Lower leg skin (tissue), 4 donors: ENCODE results near the gene RNU7-1. TPM values are rescaled to one million over a fixed set of nuclear protein-coding genes. Genes with fewer than 3 reads are reported as not detected.

Experiments used
- DNase-seq, 2 donors: peaks; one replicate each; pipeline ENCODE4 v3.0.0-alpha.2; 2019; ENCODE audit warnings: low spot score in 2 of 2
- H3K4me3 ChIP-seq: fragments of 200-600 bp; sonication (generic); 2 replicates; pipeline ENCODE4 v1.5.1; 2017; ENCODE audit warnings: mild to moderate bottlenecking, low read depth; ENCODE audit not compliant: poor library complexity, severe bottlenecking
- POLR2A ChIP-seq, 2 donors: fragments of 450-650 bp; IDR thresholded peaks; one replicate each; pipeline ENCODE4 v1.6.1; 2016 to 2017; ENCODE audit warnings: antibody characterized with exemption in 2 of 2, mild to moderate bottlenecking in 1 of 2, moderate library complexity in 1 of 2
- WGBS, 2 donors: methylation state at CpG; one replicate each; pipeline ENCODE4 v1.1.5; 2018; 5-methylcytosine and 5-hydroxymethylcytosine counted together
- intact Hi-C: fragments of 100-400 bp; cut with DNase I; formaldehyde crosslinking; loops from one replicate; pipeline ENCODE4 v1.15.0; 2023; ENCODE audit warnings: low total_unique reads
- total RNA-seq, 4 donors: library from RNA; depleted of rRNA; stranded (reverse); fragments of >200 nt; gene quantifications; one replicate each; pipeline ENCODE4 v1.1.0, GENCODE V29; 2016
- TF ChIP-seq, protein P1 (sequence below), 3 donors: fragments of 450-650 bp; IDR thresholded peaks; one replicate each; pipeline ENCODE4 v1.5.1; 2016; ENCODE audit warnings: antibody characterized with exemption in 3 of 3, mild to moderate bottlenecking in 3 of 3, moderate library complexity in 2 of 3

The RNU7-1 gene
- total RNA-seq, 4 donors from 2014 or later = not detected

DNA sequence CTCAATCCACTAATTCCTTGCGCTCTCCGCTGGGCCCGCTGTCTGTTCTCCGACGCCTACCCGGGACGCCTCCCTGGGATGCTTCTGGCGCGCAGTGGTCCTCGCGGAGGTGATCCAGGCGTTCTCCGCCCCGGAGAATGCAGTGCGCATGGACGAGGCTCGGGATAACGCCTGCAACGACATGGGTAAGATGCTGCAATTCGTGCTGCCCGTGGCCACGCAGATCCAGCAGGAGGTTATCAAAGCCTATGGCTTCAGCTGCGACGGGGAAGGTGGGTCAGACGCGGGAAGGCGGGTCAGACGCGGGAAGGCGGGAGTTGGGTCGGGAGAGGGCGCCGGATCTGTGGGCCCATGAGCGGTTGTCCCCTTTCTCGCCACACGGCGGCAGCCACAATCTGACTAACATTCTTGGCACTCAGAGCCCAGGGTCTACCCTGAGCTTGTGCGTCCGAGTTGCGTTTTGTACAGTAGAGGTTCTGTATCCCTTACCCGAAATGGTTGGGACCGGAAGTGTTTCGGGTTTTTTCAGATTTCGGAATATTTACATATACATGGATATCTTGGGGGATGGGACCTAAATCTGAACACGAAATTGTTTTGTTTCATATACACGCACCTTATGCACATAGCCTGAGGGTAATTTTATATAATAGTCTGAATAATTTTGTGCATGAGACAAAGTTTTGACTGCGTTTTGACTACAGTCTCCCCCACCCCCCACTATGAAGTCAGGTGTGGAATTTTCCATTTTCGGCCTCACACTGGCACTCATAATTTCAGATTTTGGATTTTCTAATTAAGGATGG is 968 bp downstream of the RNU7-1 start:
- H3K4me3 ChIP-seq = peak overlapping the region; percentile 64
- TF ChIP-seq POLR2A (IDR thresholded peaks at IDR 0.05) = no peak
- TF ChIP-seq, protein P1, sequence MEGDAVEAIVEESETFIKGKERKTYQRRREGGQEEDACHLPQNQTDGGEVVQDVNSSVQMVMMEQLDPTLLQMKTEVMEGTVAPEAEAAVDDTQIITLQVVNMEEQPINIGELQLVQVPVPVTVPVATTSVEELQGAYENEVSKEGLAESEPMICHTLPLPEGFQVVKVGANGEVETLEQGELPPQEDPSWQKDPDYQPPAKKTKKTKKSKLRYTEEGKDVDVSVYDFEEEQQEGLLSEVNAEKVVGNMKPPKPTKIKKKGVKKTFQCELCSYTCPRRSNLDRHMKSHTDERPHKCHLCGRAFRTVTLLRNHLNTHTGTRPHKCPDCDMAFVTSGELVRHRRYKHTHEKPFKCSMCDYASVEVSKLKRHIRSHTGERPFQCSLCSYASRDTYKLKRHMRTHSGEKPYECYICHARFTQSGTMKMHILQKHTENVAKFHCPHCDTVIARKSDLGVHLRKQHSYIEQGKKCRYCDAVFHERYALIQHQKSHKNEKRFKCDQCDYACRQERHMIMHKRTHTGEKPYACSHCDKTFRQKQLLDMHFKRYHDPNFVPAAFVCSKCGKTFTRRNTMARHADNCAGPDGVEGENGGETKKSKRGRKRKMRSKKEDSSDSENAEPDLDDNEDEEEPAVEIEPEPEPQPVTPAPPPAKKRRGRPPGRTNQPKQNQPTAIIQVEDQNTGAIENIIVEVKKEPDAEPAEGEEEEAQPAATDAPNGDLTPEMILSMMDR (IDR thresholded peaks at IDR 0.05) = peak in 1 of 3 donors; percentile 72
- 2 to 4% methylated on average over 30 to 46 of the region's 48 CpGs for WGBS, 2 donors
- DNase-seq = peak; percentile 93 to 99
- intact Hi-C loops = no loop called here

DNA sequence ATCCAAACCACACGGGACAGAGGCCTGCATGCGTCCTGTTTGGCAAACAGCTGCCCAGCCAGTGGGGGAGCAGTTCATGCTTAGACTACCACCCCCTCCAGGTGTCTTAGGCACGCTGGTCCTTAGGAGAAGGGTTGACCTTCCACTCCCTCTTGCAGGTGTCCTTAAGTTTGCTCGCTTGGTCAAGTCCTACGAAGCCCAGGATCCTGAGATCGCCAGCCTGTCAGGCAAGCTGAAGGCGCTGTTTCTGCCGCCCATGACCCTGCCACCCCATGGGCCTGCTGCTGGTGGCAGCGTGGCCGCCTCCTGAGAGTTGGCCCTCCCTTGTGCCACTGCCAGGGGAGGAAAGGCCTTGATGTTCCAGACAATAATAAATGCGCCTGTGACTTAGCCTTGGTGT is 2.0 kb downstream of the RNU7-1 start:
- 61 to 80% methylated on average over 9 to 11 of the region's 11 CpGs for WGBS, 2 donors
- no peak overlapping the region for H3K4me3 ChIP-seq
- intact Hi-C loops = no loop called here
- DNase-seq = no peak
- no peak for TF ChIP-seq POLR2A (IDR thresholded peaks at IDR 0.05)
- TF ChIP-seq, protein P1 (IDR thresholded peaks at IDR 0.05) = no peak

DNA sequence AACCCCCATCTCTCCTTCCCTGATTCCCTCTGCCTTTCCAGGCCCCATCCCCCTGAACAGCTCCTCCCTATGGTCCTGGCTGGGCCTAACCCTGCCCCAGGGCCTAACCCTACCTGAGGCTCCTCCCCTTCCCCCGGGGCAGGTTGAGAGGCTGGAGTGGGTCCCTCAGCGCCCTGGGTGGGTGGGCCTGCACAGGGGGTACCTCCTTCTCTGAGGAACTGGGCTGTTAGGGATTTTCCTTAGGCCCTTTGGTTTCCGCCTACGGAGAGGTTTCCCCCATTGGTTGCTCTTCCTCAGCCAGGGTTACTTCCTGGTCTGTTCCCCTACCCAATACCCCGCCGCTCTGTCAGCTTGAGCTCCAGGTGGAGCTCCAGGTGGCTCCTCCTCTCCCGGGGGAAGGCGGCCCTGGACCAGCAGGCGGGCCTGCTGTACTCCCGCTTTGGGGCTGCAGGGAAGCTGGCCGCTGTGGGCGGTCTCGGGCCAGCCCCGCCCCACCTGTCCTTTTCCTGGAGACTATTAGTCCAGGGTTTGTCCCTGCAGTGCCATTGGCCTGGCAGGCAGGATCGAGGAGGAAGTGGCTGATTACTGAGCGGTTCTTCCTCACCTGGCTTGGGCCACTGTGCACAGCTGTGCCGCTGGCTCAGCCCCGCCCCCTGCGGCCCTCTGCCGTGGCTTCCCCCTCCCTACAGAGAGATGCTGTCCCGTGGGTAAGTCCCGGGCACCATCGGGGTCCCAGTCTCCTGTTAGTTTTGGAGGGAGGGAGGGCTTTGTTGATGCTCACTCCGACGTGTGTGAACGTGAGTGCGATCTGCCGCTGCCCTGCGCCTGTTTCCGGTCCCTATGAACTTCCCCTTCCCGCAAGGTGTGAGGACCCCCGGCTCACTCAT is 2.7 kb downstream of the RNU7-1 start:
- intact Hi-C loops = no loop called here
- 23 to 35% methylated on average over 22 to 26 of the region's 32 CpGs for WGBS, 2 donors
- TF ChIP-seq, protein P1 (IDR thresholded peaks at IDR 0.05) = no peak
- TF ChIP-seq POLR2A (IDR thresholded peaks at IDR 0.05) = no peak
- peak in 1 of 2 donors; percentile 92 for DNase-seq
- no peak overlapping the region for H3K4me3 ChIP-seq

DNA sequence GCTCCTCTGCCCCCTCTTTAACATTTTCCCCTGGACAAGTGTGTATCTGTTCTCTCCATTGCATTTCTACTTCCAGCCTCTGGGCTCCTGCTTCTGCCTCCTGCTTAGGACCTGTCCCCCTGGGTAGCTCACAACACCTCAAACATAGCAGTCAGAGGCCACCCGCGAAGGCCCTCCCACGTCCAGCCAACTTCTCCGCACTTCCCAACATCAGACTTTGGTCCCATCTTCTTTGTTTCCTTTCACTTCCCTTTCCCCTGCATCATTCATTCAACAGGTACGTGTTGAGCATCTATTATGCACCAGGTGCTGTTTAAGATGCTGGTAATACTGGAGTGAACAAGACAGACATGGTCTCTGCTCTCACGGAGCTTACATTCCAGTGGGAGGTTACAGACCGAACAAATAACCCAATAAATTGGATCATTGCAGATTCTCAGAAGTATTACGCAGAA is 3.3 kb downstream of the RNU7-1 start:
- 49 to 55% methylated on average over 8 of the region's 8 CpGs for WGBS, 2 donors
- intact Hi-C loops = no loop called here
- TF ChIP-seq, protein P1 (IDR thresholded peaks at IDR 0.05) = no peak
- no peak for TF ChIP-seq POLR2A (IDR thresholded peaks at IDR 0.05)
- no peak overlapping the region for H3K4me3 ChIP-seq
- DNase-seq = no peak

DNA sequence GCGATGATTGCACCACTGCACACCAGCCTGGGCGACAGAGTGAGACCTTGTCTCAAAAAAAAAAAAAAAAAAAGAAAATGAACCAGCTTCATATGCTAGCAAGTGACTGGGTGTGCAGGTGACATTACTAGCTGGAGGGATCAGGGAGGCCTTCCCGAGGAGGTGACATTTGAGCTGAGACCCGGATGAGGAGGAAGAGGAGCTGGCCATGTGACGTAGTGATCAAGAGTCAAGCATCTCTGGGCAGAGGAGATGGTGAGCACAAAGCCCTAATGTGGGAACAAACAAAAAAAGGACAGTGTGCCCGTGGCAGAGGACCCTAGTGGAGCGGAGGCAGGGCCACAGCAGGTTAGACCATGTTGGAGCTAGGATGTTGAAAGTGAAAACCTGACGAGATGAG is 4.0 kb downstream of the RNU7-1 start:
- no peak for DNase-seq
- no peak overlapping the region for H3K4me3 ChIP-seq
- 84 to 87% methylated on average over 8 of the region's 8 CpGs for WGBS, 2 donors
- intact Hi-C loops = no loop called here
- TF ChIP-seq POLR2A (IDR thresholded peaks at IDR 0.05) = no peak
- TF ChIP-seq, protein P1 (IDR thresholded peaks at IDR 0.05) = no peak
